HepG2 (cell line): ENCODE results near the gene SGIP1. TPM values are rescaled to one million over a fixed set of nuclear protein-coding genes. Genes with fewer than 3 reads are reported as not detected.

ENCODE experiments used
- NFIB ChIP-seq: sonication (generic); formaldehyde crosslinking; IDR thresholded peaks from 2 replicates; pipeline ENCODE4 v1.9.0; 2021; ENCODE audit warnings: missing genetic modification reagents, mild to moderate bottlenecking, borderline replicate concordance
- ONECUT2 ChIP-seq: sonication (generic); formaldehyde crosslinking; IDR thresholded peaks from 2 replicates; pipeline ENCODE4 v1.4.0; 2020; ENCODE audit warnings: missing genetic modification reagents
- RXRA ChIP-seq: sonication (generic); formaldehyde crosslinking; IDR thresholded peaks from 2 replicates; pipeline ENCODE4 v1.5.1; 2020; ENCODE audit warnings: missing genetic modification reagents
- SIX4 ChIP-seq: sonication (generic); formaldehyde crosslinking; IDR thresholded peaks from 2 replicates; pipeline ENCODE4 v1.4.0; 2020; ENCODE audit warnings: missing genetic modification reagents
- SMARCC2 ChIP-seq: fragments of 450-650 bp; IDR thresholded peaks from 2 replicates; pipeline ENCODE4 v1.6.1; 2017; ENCODE audit warnings: antibody characterized with exemption, mild to moderate bottlenecking
- ZNF550 ChIP-seq: sonication (generic); formaldehyde crosslinking; IDR thresholded peaks from 2 replicates; pipeline ENCODE4 v1.4.0; 2020; ENCODE audit warnings: mild to moderate bottlenecking, missing genetic modification reagents, borderline replicate concordance
- polyA plus RNA-seq, 8 experiments: library from polyadenylated mRNA; depleted of rRNA in 3 of 8; stranded (reverse) in 7 of 8; unstranded in 1 of 8; fragments of >200 nt; fragmentation: Illumina TruSeq in 4 of 8; extraction: Trizol in 4 of 8; gene quantifications; 2 replicates each; pipeline versions ENCODE4 v1.2.1 to v1.2.3, GENCODE V29; 2011 to 2016; ENCODE audit warnings: low read depth in 4 of 8, missing spikeins in 1 of 8, mixed read lengths in 1 of 8; ENCODE audit not compliant: insufficient read depth in 1 of 8
- total RNA-seq, 5 experiments: library from RNA; depleted of rRNA; stranded (reverse); fragments of >200 nt; fragmentation: Illumina TruSeq; extraction: Trizol; gene quantifications; 2 replicates each; pipeline ENCODE4 v1.2.3, GENCODE V29; 2016; ENCODE audit warnings: low read depth in 1 of 5
- TF ChIP-seq, protein P1 (sequence below): sonication (generic); formaldehyde crosslinking; IDR thresholded peaks from 2 replicates; pipeline ENCODE4 v1.5.0; 2020; ENCODE audit warnings: mild to moderate bottlenecking, missing genetic modification reagents, borderline replicate concordance
- TF ChIP-seq, protein P2 (sequence below), 2 experiments: sonication (generic) in 1 of 2; formaldehyde crosslinking in 1 of 2; IDR thresholded peaks; 2 replicates each; pipeline versions ENCODE4 v1.5.1 to v1.6.1; 2011 to 2020; ENCODE audit warnings: borderline replicate concordance in 1 of 2, low read depth in 1 of 2, low read length in 1 of 2, mild to moderate bottlenecking in 1 of 2, missing genetic modification reagents in 1 of 2, moderate library complexity in 1 of 2

Gene SGIP1
- total and polyA plus RNA-seq, 2 of the 13 experiments (the other 11 are each of a cell fraction or from before 2014, with no cell fraction given), result not detected

DNA sequence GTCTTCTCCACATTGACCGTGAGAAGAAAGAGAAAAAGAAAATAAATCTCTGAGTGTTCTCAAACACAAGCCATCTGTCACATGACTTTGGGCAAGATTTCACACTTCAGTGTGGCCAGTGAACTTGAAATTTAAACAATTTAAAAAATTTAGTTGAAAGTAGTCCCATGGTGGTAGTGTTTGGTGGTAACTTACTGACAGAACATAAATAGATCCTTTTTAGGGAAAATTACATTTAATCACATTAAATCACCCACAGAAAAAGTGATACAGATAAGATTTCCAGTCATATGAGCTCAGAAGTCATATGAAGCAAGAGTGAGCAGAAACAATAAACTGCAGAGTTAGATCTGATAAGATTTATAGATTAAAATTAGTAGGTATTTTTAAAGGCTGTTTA is 31.9 kb upstream of the SGIP1 start (continued):
- TF ChIP-seq NFIB (CRISPR knock-in tag), result no peak
- no peak for TF ChIP-seq ONECUT2 (CRISPR knock-in tag)
- no peak for TF ChIP-seq SIX4
- TF ChIP-seq RXRA (CRISPR knock-in tag), result no peak
- TF ChIP-seq SMARCC2, result no peak
- TF ChIP-seq, protein P1, sequence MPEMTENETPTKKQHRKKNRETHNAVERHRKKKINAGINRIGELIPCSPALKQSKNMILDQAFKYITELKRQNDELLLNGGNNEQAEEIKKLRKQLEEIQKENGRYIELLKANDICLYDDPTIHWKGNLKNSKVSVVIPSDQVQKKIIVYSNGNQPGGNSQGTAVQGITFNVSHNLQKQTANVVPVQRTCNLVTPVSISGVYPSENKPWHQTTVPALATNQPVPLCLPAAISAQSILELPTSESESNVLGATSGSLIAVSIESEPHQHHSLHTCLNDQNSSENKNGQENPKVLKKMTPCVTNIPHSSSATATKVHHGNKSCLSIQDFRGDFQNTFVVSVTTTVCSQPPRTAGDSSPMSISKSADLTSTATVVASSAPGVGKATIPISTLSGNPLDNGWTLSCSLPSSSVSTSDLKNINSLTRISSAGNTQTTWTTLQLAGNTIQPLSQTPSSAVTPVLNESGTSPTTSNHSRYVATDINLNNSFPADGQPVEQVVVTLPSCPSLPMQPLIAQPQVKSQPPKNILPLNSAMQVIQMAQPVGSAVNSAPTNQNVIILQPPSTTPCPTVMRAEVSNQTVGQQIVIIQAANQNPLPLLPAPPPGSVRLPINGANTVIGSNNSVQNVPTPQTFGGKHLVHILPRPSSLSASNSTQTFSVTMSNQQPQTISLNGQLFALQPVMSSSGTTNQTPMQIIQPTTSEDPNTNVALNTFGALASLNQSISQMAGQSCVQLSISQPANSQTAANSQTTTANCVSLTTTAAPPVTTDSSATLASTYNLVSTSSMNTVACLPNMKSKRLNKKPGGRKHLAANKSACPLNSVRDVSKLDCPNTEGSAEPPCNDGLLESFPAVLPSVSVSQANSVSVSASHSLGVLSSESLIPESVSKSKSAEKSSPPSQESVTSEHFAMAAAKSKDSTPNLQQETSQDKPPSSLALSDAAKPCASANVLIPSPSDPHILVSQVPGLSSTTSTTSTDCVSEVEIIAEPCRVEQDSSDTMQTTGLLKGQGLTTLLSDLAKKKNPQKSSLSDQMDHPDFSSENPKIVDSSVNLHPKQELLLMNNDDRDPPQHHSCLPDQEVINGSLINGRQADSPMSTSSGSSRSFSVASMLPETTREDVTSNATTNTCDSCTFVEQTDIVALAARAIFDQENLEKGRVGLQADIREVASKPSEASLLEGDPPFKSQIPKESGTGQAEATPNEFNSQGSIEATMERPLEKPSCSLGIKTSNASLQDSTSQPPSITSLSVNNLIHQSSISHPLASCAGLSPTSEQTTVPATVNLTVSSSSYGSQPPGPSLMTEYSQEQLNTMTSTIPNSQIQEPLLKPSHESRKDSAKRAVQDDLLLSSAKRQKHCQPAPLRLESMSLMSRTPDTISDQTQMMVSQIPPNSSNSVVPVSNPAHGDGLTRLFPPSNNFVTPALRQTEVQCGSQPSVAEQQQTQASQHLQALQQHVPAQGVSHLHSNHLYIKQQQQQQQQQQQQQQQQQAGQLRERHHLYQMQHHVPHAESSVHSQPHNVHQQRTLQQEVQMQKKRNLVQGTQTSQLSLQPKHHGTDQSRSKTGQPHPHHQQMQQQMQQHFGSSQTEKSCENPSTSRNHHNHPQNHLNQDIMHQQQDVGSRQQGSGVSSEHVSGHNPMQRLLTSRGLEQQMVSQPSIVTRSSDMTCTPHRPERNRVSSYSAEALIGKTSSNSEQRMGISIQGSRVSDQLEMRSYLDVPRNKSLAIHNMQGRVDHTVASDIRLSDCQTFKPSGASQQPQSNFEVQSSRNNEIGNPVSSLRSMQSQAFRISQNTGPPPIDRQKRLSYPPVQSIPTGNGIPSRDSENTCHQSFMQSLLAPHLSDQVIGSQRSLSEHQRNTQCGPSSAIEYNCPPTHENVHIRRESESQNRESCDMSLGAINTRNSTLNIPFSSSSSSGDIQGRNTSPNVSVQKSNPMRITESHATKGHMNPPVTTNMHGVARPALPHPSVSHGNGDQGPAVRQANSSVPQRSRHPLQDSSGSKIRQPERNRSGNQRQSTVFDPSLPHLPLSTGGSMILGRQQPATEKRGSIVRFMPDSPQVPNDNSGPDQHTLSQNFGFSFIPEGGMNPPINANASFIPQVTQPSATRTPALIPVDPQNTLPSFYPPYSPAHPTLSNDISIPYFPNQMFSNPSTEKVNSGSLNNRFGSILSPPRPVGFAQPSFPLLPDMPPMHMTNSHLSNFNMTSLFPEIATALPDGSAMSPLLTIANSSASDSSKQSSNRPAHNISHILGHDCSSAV, result no peak
- TF ChIP-seq, protein P2, sequence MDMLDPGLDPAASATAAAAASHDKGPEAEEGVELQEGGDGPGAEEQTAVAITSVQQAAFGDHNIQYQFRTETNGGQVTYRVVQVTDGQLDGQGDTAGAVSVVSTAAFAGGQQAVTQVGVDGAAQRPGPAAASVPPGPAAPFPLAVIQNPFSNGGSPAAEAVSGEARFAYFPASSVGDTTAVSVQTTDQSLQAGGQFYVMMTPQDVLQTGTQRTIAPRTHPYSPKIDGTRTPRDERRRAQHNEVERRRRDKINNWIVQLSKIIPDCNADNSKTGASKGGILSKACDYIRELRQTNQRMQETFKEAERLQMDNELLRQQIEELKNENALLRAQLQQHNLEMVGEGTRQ (IDR thresholded peaks at IDR 0.05; ENCODE audit: low read depth, low read length), result no peak
- TF ChIP-seq, protein P2 (CRISPR knock-in tag; IDR thresholded peaks at IDR 0.05; ENCODE audit: borderline replicate concordance), result no peak
- no peak for TF ChIP-seq ZNF550 (CRISPR knock-in tag)
- TF ChIP-seq, all 625 proteins: peak for 0
